ENCODE results near the gene SLX4IP. TPM values are rescaled to one million over a fixed set of nuclear protein-coding genes. Genes with fewer than 3 reads are reported as not detected.
A peak's percentile ranks its signal among the peaks of the same experiment; 100 is the strongest.

The SLX4IP gene
- total RNA-seq, 2 donors from 2014 or later, result 4.7 to 5.8 TPM

DNA sequence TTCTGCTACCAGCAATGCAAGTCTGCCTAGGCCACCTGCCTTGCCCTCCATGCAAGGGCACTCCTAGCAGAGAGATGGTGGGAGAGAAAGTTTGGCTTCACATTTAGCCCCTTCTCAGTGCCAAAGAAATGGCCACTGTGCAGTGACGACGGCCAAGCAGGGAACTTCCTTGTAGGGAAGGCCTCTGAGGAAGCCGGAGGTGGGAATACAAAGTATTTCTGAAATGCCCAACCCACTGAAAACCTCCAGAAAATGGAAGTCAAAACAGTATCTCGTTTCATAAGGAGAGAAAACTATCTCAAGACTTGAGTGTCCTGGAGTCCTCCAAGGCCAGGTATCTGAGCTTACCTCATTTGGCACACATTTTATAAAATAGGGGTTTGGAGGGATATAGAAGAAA lies 196.0 kb downstream of the SLX4IP start:
- Histone ChIP-seq H3K4me3 (no peak overlapping the region), H3K36me3 (no peaks in the 10 kb centered on the region), H3K27ac (peak overlapping the region; percentile 16 to 18), H3K27me3 (replicated peaks; ENCODE audit: insufficient read depth) (no peaks in the 10 kb centered on the region), H3K9me3 (no peaks in the 10 kb centered on the region), H3K4me1 (ENCODE audit: control insufficient read depth in 1 of 2, low read depth in 2 of 2) (peaks cover 15 to 94% of the 10 kb centered on the region in 2 donors)
- ATAC-seq (ENCODE audit: insufficient number of reproducible peaks, low FRiP score, low read depth) (no peak), DNase-seq (ENCODE audit: low spot score) (no peak)
- TF ChIP-seq, protein P1, sequence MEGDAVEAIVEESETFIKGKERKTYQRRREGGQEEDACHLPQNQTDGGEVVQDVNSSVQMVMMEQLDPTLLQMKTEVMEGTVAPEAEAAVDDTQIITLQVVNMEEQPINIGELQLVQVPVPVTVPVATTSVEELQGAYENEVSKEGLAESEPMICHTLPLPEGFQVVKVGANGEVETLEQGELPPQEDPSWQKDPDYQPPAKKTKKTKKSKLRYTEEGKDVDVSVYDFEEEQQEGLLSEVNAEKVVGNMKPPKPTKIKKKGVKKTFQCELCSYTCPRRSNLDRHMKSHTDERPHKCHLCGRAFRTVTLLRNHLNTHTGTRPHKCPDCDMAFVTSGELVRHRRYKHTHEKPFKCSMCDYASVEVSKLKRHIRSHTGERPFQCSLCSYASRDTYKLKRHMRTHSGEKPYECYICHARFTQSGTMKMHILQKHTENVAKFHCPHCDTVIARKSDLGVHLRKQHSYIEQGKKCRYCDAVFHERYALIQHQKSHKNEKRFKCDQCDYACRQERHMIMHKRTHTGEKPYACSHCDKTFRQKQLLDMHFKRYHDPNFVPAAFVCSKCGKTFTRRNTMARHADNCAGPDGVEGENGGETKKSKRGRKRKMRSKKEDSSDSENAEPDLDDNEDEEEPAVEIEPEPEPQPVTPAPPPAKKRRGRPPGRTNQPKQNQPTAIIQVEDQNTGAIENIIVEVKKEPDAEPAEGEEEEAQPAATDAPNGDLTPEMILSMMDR (IDR thresholded peaks at IDR 0.05), result no peak

DNA sequence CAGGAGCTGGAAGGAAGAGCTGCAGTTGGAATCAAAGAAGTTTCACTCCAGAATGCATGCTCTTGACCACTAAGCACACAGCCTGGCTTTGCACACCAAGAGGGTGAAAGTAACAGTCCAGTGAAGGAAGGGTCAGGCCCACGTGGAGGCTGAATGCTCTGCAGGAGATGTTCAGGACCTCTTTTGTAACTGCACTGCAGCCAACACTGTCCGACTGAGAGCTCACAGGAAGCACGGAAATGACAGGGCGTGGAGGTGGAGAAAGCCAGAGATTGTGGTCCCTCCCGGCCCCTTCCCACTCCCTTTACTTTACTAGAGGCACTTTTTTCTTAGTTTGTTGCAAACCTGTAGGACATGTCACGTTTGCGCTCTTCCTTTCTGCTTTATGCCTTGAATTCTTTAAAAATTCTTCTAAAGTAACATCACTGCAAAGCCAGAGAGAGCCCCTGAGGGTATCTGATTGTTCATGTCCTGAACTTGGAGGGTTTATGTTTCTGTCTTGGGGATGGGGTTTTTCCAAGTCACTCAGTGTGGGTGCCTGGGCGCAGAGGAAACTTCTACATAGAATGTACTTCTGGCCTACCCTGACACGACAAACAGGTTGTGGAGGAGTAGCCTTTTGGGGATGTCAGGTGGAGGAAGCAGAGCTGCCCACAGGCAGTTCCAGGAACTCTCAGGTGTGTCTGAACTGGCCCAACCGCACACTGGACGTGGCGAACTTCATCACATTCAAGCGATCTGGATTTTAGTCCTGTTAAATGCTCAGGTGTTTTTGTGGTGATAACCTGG lies 197.8 kb downstream of the SLX4IP start:
- no peak for DNase-seq (ENCODE audit: low spot score)
- Histone ChIP-seq H3K27ac (no peak overlapping the region), H3K9me3 (no peaks in the 10 kb centered on the region), H3K4me3 (no peak overlapping the region), H3K36me3 (no peaks in the 10 kb centered on the region), H3K4me1 (ENCODE audit: control insufficient read depth in 1 of 2, low read depth in 2 of 2) (peaks cover 32 to 97% of the 10 kb centered on the region in 2 donors), H3K27me3 (replicated peaks; ENCODE audit: insufficient read depth) (no peaks in the 10 kb centered on the region)
- no peak for ATAC-seq (ENCODE audit: insufficient number of reproducible peaks, low FRiP score, low read depth)
- TF ChIP-seq, protein P1 (IDR thresholded peaks at IDR 0.05), result no peak

DNA sequence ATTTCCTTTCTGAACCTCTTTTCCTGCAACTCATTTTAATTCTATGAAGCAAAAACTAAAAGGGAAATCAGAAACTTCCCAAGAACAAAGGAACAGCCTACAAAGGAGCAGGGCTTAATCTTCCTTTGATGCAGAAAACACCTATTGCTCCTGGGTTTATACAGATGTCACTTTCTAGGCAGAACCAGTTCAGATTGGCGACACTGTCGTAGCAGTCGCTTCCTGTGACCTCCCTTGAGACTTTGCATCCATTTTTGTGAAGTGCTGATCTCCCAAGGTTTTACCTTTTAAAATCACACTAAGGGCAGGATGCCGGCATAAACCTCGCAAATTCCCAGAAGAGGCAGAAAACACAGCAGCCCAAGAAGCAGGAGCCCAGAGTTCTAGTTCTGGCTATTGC lies 198.6 kb downstream of the SLX4IP start:
- H3K4me3 ChIP-seq, result no peak overlapping the region
- DNase-seq (ENCODE audit: low spot score), result no peak
- ATAC-seq (ENCODE audit: insufficient number of reproducible peaks, low FRiP score, low read depth), result no peak
- H3K9me3 ChIP-seq, result no peaks in the 10 kb centered on the region
- H3K36me3 ChIP-seq, result no peaks in the 10 kb centered on the region
- TF ChIP-seq, protein P1 (IDR thresholded peaks at IDR 0.05), result no peak
- peak overlapping the region; percentile 98 to 100 for H3K27ac ChIP-seq
- H3K4me1 ChIP-seq (ENCODE audit: control insufficient read depth in 1 of 2, low read depth in 2 of 2), result peaks cover 38 to 97% of the 10 kb centered on the region in 2 donors
- H3K27me3 ChIP-seq (replicated peaks; ENCODE audit: insufficient read depth), result no peaks in the 10 kb centered on the region

DNA sequence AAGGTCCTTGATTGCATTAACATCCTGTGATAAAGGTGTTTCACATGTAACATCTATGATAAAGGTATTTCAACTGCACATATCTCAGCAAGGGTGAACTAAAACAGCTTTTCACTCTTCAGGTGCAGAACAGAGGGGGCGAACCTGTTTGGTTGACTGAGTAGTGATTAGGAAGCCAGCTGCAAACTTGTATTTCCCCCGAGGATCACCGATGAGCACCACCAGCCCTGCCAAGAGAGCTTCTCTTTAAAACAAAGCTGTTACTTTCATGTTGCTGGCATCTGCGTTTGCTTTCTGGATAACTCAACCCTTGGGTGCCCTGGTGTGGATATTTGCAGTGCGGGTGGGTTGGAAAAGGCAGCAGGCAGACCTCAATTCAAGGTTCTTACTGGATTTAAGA lies 199.1 kb downstream of the SLX4IP start:
- peaks cover 38 to 95% of the 10 kb centered on the region in 2 donors for H3K4me1 ChIP-seq (ENCODE audit: control insufficient read depth in 1 of 2, low read depth in 2 of 2)
- no peaks in the 10 kb centered on the region for H3K9me3 ChIP-seq
- DNase-seq (ENCODE audit: low spot score), result no peak
- no peak overlapping the region for H3K4me3 ChIP-seq
- no peak for ATAC-seq (ENCODE audit: insufficient number of reproducible peaks, low FRiP score, low read depth)
- H3K27ac ChIP-seq, result peak overlapping the region; percentile 98 to 100
- no peaks in the 10 kb centered on the region for H3K27me3 ChIP-seq (replicated peaks; ENCODE audit: insufficient read depth)
- TF ChIP-seq, protein P1 (IDR thresholded peaks at IDR 0.05), result no peak
- H3K36me3 ChIP-seq, result no peaks in the 10 kb centered on the region

DNA sequence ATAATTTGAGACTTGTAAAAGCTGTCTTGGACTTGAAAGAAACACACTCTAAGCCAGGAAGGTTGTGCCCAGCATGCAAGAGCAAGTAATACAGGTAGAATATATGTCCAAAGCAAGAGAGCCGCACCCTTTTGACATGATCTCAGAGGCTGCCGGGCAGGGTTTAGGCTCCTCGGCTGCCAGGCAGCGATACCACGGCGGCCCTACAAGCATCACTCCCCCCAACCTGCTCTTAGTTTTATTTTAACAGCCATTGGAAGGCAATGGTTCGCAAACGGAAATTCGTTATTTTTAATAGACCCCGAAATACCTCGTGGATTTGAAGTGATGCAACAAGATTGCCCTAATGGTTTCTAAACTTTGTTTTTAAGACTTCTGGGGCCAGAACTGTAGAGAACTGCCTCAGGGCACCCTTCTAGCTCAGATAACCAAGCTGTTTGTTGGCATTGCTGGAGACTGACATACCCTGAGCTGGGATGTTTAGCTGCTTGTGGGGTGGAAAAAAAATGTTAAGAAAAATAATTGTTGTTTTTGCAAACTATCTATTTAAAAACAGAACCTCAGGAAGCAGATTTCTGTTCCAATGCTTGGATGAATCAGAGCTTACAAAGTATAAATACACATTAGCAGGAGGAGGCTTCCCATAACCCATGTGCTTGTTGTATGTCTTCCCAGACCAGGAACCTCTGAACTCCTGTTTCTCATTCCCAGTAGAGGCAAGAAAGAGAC lies 199.7 kb downstream of the SLX4IP start:
- H3K36me3 ChIP-seq, result no peaks in the 10 kb centered on the region
- no peaks in the 10 kb centered on the region for H3K9me3 ChIP-seq
- H3K27ac ChIP-seq, result peak overlapping the region; percentile 98 to 100
- H3K4me1 ChIP-seq (ENCODE audit: control insufficient read depth in 1 of 2, low read depth in 2 of 2), result peaks cover 40 to 94% of the 10 kb centered on the region in 2 donors
- TF ChIP-seq, protein P1 (IDR thresholded peaks at IDR 0.05), result no peak
- H3K27me3 ChIP-seq (replicated peaks; ENCODE audit: insufficient read depth), result no peaks in the 10 kb centered on the region
- peak; percentile 41 for ATAC-seq (ENCODE audit: insufficient number of reproducible peaks, low FRiP score, low read depth)
- no peak for DNase-seq (ENCODE audit: low spot score)
- peak overlapping the region; percentile 23 for H3K4me3 ChIP-seq
